GM23338 (cell line): ENCODE data around the gene HSD17B11. TPM values are rescaled to one million over a fixed set of nuclear protein-coding genes. Genes with fewer than 3 reads are reported as not detected.

ENCODE experiments used
- ATAC-seq: fragments of 200-7000 bp; cut with Tn5 transposase; 3 replicates; pipeline ENCODE4 v1.9.1; 2020
- DNase-seq: peaks from one replicate; pipeline ENCODE4 v3.0.0-alpha.2; 2015; ENCODE audit warnings: low spot score
- H2AFZ ChIP-seq: fragments of 200-600 bp; sonication (generic); 2 replicates; pipeline ENCODE4 v1.8.0; 2016; ENCODE audit warnings: antibody characterized with exemption, mild to moderate bottlenecking, moderate library complexity
- H3F3A ChIP-seq: fragments of 200-600 bp; sonication (generic); replicated peaks from 2 replicates; pipeline ENCODE4 v1.8.0; 2017; ENCODE audit warnings: antibody characterized with exemption, mixed run types, low read depth
- H3K27ac ChIP-seq: fragments of 200-600 bp; sonication (generic); 2 replicates; pipeline ENCODE4 v1.6.1; 2016; ENCODE audit warnings: low read depth
- H3K27me3 ChIP-seq: fragments of 200-600 bp; sonication (generic); 2 replicates; pipeline ENCODE4 v1.8.0; 2016; ENCODE audit warnings: mild to moderate bottlenecking, mixed run types, moderate library complexity; ENCODE audit not compliant: insufficient read depth
- H3K36me3 ChIP-seq: fragments of 200-600 bp; sonication (generic); 2 replicates; pipeline ENCODE4 v1.8.0; 2016; ENCODE audit warnings: mild to moderate bottlenecking; ENCODE audit not compliant: insufficient read depth
- H3K4me1 ChIP-seq: fragments of 200-600 bp; sonication (generic); 2 replicates; pipeline ENCODE4 v1.8.0; 2016; ENCODE audit warnings: mild to moderate bottlenecking, moderate library complexity; ENCODE audit not compliant: insufficient read depth
- H3K4me2 ChIP-seq: fragments of 200-600 bp; sonication (generic); 2 replicates; pipeline ENCODE4 v1.7.1; 2017; ENCODE audit warnings: mixed run types
- H3K4me3 ChIP-seq: fragments of 200-600 bp; sonication (generic); 2 replicates; pipeline ENCODE4 v1.6.1; 2016; ENCODE audit warnings: mixed run types
- H3K79me2 ChIP-seq: fragments of 200-600 bp; sonication (generic); replicated peaks from 2 replicates; pipeline ENCODE4 v1.8.0; 2017; ENCODE audit warnings: mild to moderate bottlenecking; ENCODE audit not compliant: insufficient read depth
- H3K9me2 ChIP-seq: fragments of 200-600 bp; sonication (generic); 2 replicates; pipeline ENCODE4 v1.8.0; 2017; ENCODE audit not compliant: insufficient read depth
- H4K20me1 ChIP-seq: fragments of 200-600 bp; sonication (generic); replicated peaks from 2 replicates; pipeline ENCODE4 v1.8.0; 2017; ENCODE audit warnings: mild to moderate bottlenecking; ENCODE audit not compliant: insufficient read depth
- H3K27ac Mint-ChIP-seq: 2 replicates; pipeline ENCODE4 v1.8.0; 2020; ENCODE audit warnings: inconsistent platforms, mild to moderate bottlenecking, moderate library complexity, mixed read lengths
- H3K27me3 Mint-ChIP-seq: 3 replicates; pipeline ENCODE4 v1.8.0; 2022; ENCODE audit warnings: low read depth, mild to moderate bottlenecking, moderate library complexity, mixed read lengths, inconsistent platforms; ENCODE audit not compliant: insufficient read depth, poor library complexity
- H3K36me3 Mint-ChIP-seq: 3 replicates; pipeline ENCODE4 v1.8.0; 2021; ENCODE audit warnings: low read depth, mild to moderate bottlenecking, inconsistent platforms, moderate library complexity, mixed read lengths
- H3K4me1 Mint-ChIP-seq: 3 replicates; pipeline ENCODE4 v1.8.0; 2020; ENCODE audit warnings: mild to moderate bottlenecking, inconsistent platforms, mixed read lengths
- H3K4me3 Mint-ChIP-seq: 3 replicates; pipeline ENCODE4 v1.8.0; 2021; ENCODE audit warnings: moderate library complexity, mild to moderate bottlenecking, inconsistent platforms, mixed read lengths
- H3K9me3 Mint-ChIP-seq: 3 replicates; pipeline ENCODE4 v1.8.0; 2020; ENCODE audit warnings: moderate library complexity, mild to moderate bottlenecking, inconsistent platforms, mixed read lengths
- EZH2 ChIP-seq: fragments of 200-600 bp; sonication (generic); IDR thresholded peaks from one replicate; pipeline ENCODE4 v1.8.0; 2017; ENCODE audit warnings: antibody characterized with exemption, mild to moderate bottlenecking, low read depth; ENCODE audit not compliant: unreplicated experiment
- NANOG ChIP-seq: IDR thresholded peaks from 2 replicates; pipeline ENCODE4 v1.6.1; 2016; ENCODE audit warnings: antibody characterized with exemption, borderline replicate concordance
- STAT1 ChIP-seq: IDR thresholded peaks from one replicate; pipeline ENCODE4 v1.6.1; 2016; ENCODE audit warnings: antibody characterized with exemption; ENCODE audit not compliant: unreplicated experiment
- ZNF114 ChIP-seq: fragments of 250-450 bp; sonication (Bioruptor Pico); IDR thresholded peaks from 2 replicates; pipeline ENCODE4 v1.5.0; 2020; ENCODE audit warnings: mild to moderate bottlenecking, moderate library complexity
- polyA plus RNA-seq: library from polyadenylated mRNA; unstranded; fragments of >200 nt; fragmentation: Nextera tagmentation; extraction: Ambion mirVana; gene quantifications from 2 replicates; pipeline ENCODE4 v1.2.1, GENCODE V29; 2016
- total RNA-seq: library from RNA; depleted of rRNA; stranded (reverse); fragments of >200 nt; shearing (Covaris generic); gene quantifications from 2 replicates; pipeline ENCODE4 v1.2.3, GENCODE V29; 2014
- TF ChIP-seq, protein P1 (sequence below): fragments of 250-450 bp; sonication (Bioruptor Pico); IDR thresholded peaks from 2 replicates; pipeline ENCODE4 v1.5.0; 2020; ENCODE audit warnings: mild to moderate bottlenecking, moderate library complexity
- TF ChIP-seq, protein P2 (sequence below): IDR thresholded peaks from one replicate; pipeline ENCODE4 v1.6.1; 2018; ENCODE audit warnings: antibody characterized with exemption; ENCODE audit not compliant: unreplicated experiment

The HSD17B11 gene
- total and polyA plus RNA-seq, 2 experiments from 2014 or later, result 9.7 to 14.8 TPM

DNA sequence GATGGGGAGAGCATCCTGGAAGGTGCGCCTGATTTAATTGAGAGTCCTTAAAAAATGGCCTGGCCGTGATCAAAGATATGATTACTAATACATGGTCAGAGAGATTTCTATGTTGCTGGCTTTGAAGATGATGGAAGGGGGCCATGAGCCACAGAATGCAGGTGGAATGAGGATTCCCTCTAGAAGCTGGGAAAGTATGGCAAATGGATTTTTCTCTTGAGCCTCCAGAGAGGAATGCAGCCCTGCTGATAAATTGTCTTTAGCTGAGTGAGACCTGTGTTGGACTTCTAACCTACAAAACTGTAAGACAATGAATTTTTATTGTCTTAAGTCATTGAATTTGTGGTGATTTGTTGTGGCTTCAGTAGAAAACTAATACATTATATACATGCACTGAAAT lies 39.0 kb upstream of the HSD17B11 start:
- Histone ChIP-seq H3K4me2 (no peak overlapping the region), H3K27me3 (no peaks in the 10 kb centered on the region), H3K79me2 (peaks cover 99% of the 10 kb centered on the region), H3K36me3 (no peaks in the 10 kb centered on the region), H3K27ac (peak overlapping the region; percentile 21; the same call in 1 of the 2 replicates), H3K4me1 (peaks cover 5% of the 10 kb centered on the region), H3F3A (no peaks in the 10 kb centered on the region), H3K9me2 (no peaks in the 10 kb centered on the region), H4K20me1 (peaks cover 7% of the 10 kb centered on the region), H3K4me3 (no peak overlapping the region), H2AFZ (no peak overlapping the region)
- DNase-seq (peak; percentile 36), ATAC-seq (peak; percentile 50)
- Mint-ChIP-seq H3K27me3 (no peaks in the 10 kb centered on the region), H3K4me1 (peaks cover 20% of the 10 kb centered on the region; the same call in 2 of the 3 replicates), H3K36me3 (0 out of 3 replicates have a peak, but pooled peaks cover 2% of the 10 kb centered on the region), H3K9me3 (no peaks in the 10 kb centered on the region), H3K27ac (no peak overlapping the region), H3K4me3 (no peak overlapping the region)
- TF ChIP-seq, protein P1, sequence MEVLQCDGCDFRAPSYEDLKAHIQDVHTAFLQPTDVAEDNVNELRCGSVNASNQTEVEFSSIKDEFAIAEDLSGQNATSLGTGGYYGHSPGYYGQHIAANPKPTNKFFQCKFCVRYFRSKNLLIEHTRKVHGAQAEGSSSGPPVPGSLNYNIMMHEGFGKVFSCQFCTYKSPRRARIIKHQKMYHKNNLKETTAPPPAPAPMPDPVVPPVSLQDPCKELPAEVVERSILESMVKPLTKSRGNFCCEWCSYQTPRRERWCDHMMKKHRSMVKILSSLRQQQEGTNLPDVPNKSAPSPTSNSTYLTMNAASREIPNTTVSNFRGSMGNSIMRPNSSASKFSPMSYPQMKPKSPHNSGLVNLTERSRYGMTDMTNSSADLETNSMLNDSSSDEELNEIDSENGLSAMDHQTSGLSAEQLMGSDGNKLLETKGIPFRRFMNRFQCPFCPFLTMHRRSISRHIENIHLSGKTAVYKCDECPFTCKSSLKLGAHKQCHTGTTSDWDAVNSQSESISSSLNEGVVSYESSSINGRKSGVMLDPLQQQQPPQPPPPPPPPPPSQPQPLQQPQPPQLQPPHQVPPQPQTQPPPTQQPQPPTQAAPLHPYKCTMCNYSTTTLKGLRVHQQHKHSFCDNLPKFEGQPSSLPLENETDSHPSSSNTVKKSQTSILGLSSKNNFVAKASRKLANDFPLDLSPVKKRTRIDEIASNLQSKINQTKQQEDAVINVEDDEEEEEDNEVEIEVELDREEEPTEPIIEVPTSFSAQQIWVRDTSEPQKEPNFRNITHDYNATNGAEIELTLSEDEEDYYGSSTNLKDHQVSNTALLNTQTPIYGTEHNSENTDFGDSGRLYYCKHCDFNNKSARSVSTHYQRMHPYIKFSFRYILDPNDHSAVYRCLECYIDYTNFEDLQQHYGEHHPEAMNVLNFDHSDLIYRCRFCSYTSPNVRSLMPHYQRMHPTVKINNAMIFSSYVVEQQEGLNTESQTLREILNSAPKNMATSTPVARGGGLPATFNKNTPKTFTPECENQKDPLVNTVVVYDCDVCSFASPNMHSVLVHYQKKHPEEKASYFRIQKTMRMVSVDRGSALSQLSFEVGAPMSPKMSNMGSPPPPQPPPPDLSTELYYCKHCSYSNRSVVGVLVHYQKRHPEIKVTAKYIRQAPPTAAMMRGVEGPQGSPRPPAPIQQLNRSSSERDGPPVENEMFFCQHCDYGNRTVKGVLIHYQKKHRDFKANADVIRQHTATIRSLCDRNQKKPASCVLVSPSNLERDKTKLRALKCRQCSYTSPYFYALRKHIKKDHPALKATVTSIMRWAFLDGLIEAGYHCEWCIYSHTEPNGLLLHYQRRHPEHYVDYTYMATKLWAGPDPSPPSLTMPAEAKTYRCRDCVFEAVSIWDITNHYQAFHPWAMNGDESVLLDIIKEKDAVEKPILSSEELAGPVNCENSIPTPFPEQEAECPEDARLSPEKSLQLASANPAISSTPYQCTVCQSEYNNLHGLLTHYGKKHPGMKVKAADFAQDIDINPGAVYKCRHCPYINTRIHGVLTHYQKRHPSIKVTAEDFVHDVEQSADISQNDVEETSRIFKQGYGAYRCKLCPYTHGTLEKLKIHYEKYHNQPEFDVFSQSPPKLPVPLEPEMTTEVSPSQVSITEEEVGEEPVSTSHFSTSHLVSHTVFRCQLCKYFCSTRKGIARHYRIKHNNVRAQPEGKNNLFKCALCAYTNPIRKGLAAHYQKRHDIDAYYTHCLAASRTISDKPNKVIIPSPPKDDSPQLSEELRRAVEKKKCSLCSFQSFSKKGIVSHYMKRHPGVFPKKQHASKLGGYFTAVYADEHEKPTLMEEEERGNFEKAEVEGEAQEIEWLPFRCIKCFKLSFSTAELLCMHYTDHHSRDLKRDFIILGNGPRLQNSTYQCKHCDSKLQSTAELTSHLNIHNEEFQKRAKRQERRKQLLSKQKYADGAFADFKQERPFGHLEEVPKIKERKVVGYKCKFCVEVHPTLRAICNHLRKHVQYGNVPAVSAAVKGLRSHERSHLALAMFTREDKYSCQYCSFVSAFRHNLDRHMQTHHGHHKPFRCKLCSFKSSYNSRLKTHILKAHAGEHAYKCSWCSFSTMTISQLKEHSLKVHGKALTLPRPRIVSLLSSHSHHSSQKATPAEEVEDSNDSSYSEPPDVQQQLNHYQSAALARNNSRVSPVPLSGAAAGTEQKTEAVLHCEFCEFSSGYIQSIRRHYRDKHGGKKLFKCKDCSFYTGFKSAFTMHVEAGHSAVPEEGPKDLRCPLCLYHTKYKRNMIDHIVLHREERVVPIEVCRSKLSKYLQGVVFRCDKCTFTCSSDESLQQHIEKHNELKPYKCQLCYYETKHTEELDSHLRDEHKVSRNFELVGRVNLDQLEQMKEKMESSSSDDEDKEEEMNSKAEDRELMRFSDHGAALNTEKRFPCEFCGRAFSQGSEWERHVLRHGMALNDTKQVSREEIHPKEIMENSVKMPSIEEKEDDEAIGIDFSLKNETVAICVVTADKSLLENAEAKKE (CRISPR knock-in tag), result no peak
- TF ChIP-seq, protein P2, sequence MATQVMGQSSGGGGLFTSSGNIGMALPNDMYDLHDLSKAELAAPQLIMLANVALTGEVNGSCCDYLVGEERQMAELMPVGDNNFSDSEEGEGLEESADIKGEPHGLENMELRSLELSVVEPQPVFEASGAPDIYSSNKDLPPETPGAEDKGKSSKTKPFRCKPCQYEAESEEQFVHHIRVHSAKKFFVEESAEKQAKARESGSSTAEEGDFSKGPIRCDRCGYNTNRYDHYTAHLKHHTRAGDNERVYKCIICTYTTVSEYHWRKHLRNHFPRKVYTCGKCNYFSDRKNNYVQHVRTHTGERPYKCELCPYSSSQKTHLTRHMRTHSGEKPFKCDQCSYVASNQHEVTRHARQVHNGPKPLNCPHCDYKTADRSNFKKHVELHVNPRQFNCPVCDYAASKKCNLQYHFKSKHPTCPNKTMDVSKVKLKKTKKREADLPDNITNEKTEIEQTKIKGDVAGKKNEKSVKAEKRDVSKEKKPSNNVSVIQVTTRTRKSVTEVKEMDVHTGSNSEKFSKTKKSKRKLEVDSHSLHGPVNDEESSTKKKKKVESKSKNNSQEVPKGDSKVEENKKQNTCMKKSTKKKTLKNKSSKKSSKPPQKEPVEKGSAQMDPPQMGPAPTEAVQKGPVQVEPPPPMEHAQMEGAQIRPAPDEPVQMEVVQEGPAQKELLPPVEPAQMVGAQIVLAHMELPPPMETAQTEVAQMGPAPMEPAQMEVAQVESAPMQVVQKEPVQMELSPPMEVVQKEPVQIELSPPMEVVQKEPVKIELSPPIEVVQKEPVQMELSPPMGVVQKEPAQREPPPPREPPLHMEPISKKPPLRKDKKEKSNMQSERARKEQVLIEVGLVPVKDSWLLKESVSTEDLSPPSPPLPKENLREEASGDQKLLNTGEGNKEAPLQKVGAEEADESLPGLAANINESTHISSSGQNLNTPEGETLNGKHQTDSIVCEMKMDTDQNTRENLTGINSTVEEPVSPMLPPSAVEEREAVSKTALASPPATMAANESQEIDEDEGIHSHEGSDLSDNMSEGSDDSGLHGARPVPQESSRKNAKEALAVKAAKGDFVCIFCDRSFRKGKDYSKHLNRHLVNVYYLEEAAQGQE, result no peak
- TF ChIP-seq EZH2, result no peak
- TF ChIP-seq NANOG, result no peak
- TF ChIP-seq STAT1, result no peak
- no peak for TF ChIP-seq ZNF114 (CRISPR knock-in tag)
